Bronchial epithelial cell (primary cell): ENCODE measurements around the gene MYO1B. TPM values are rescaled to one million over a fixed set of nuclear protein-coding genes. Genes with fewer than 3 reads are reported as not detected.

Experiments
- DNase-seq: peaks from one replicate; pipeline ENCODE4 v3.0.0-alpha.2; 2010; ENCODE audit warnings: low read depth
- FAIRE-seq: peaks from 2 replicates; lab custom pipeline; 2011; peaks lifted over from hg19 to GRCh38; lab: Jason Lieb, UNC
- H3K27me3 ChIP-seq: 2 replicates; pipeline ENCODE4 v1.5.1; 2011; ENCODE audit warnings: low read length; ENCODE audit not compliant: control insufficient read depth, insufficient read depth
- H3K36me3 ChIP-seq: 2 replicates; pipeline ENCODE4 v1.5.1; 2011; ENCODE audit warnings: low read length; ENCODE audit not compliant: control insufficient read depth, insufficient read depth
- H3K4me3 ChIP-seq: 2 replicates; pipeline ENCODE4 v1.5.1; 2011; ENCODE audit warnings: mild to moderate bottlenecking, low read depth, low read length, control low read depth
- total RNA-seq: library from RNA; depleted of rRNA; stranded (reverse); fragments of >200 nt; gene quantifications from 2 replicates; pipeline ENCODE4 v1.2.1, GENCODE V29; 2014
- TF ChIP-seq, protein P1 (sequence below): IDR thresholded peaks from 2 replicates; pipeline ENCODE4 v1.5.1; 2011; ENCODE audit warnings: mild to moderate bottlenecking, moderate library complexity, low read length, control low read depth, inconsistent platforms; ENCODE audit not compliant: insufficient read depth, severe bottlenecking

The MYO1B gene
- total RNA-seq, 1 donor from 2014 or later, result 247 TPM

GRCh38 chr2:191385416-191386160 lies 140.4 kb downstream of the MYO1B start:
- H3K4me3 ChIP-seq, result no peak overlapping the region
- DNase-seq (peak; percentile 60), FAIRE-seq (no peak)
- H3K27me3 ChIP-seq, result no peaks in the 10 kb centered on the region
- TF ChIP-seq, protein P1, sequence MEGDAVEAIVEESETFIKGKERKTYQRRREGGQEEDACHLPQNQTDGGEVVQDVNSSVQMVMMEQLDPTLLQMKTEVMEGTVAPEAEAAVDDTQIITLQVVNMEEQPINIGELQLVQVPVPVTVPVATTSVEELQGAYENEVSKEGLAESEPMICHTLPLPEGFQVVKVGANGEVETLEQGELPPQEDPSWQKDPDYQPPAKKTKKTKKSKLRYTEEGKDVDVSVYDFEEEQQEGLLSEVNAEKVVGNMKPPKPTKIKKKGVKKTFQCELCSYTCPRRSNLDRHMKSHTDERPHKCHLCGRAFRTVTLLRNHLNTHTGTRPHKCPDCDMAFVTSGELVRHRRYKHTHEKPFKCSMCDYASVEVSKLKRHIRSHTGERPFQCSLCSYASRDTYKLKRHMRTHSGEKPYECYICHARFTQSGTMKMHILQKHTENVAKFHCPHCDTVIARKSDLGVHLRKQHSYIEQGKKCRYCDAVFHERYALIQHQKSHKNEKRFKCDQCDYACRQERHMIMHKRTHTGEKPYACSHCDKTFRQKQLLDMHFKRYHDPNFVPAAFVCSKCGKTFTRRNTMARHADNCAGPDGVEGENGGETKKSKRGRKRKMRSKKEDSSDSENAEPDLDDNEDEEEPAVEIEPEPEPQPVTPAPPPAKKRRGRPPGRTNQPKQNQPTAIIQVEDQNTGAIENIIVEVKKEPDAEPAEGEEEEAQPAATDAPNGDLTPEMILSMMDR, result no peak
- peaks cover 24% of the 10 kb centered on the region for H3K36me3 ChIP-seq

GRCh38 chr2:191386938-191387536 lies 141.8 kb downstream of the MYO1B start:
- TF ChIP-seq, protein P1, result no peak
- H3K4me3 ChIP-seq, result no peak overlapping the region
- DNase-seq (peak; percentile 66), FAIRE-seq (no peak)
- no peaks in the 10 kb centered on the region for H3K27me3 ChIP-seq
- H3K36me3 ChIP-seq, result peaks cover 31% of the 10 kb centered on the region

- TF ChIP-seq, protein P1, result no peak
- Histone ChIP-seq H3K4me3 (no peak overlapping the region), H3K36me3 (peaks cover 37% of the 10 kb centered on the region), H3K27me3 (no peaks in the 10 kb centered on the region)
- no peak for FAIRE-seq
- no peak for DNase-seq
Observed at GRCh38 chr2:191389288-191389687, 144.1 kb downstream of the MYO1B start.

DNA sequence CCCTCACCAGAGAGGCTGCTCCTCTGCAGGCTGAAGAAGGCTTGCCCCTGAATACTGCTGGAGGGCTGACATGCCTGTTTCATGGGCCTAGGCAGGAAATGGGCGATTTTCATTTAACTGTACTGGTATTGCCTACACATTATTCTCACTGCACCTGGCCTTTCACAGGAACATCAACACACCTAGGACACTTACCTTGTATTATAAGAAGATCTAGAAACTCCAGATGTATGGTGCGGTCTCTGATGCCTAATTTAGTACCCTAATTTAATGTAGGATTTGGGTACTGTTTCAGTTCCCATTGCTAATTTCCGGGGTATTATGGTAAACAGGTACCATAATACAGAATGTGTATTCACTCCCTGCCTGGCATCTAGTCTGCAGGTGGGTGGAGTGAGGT lies 146.0 kb downstream of the MYO1B start:
- TF ChIP-seq, protein P1, result no peak
- Histone ChIP-seq H3K4me3 (no peak overlapping the region), H3K36me3 (peaks cover 32% of the 10 kb centered on the region), H3K27me3 (no peaks in the 10 kb centered on the region)
- DNase-seq (no peak), FAIRE-seq (no peak)

GRCh38 chr2:191394043-191394442 lies 148.8 kb downstream of the MYO1B start:
- peaks cover 29% of the 10 kb centered on the region for H3K36me3 ChIP-seq
- no peak for DNase-seq
- no peak overlapping the region for H3K4me3 ChIP-seq
- H3K27me3 ChIP-seq, result no peaks in the 10 kb centered on the region
- TF ChIP-seq, protein P1, result no peak
- FAIRE-seq, result no peak
